Astrocyte of the cerebellum (primary cell): Measurements from ENCODE around the gene PDGFRB.

Experiments
- DNase-seq: peaks from one replicate; pipeline ENCODE4 v3.0.0-alpha.2; 2011; ENCODE audit warnings: low read depth
- H3K4me3 ChIP-seq: 2 replicates; pipeline ENCODE4 v1.5.1; 2011; ENCODE audit warnings: mild to moderate bottlenecking, low read depth, low read length, moderate library complexity
- in situ Hi-C: cut with HindIII; loops from 2 replicates; pipeline ENCODE4 v1.10.0; 2017; ENCODE audit warnings: low sequenced_read_pairs
- TF ChIP-seq, protein P1 (sequence below): IDR thresholded peaks from 2 replicates; pipeline ENCODE4 v1.5.1; 2012; ENCODE audit warnings: low read length, low read depth, moderate library complexity, mild to moderate bottlenecking; ENCODE audit errors: missing control alignments

PDGFRB gene

DNA sequence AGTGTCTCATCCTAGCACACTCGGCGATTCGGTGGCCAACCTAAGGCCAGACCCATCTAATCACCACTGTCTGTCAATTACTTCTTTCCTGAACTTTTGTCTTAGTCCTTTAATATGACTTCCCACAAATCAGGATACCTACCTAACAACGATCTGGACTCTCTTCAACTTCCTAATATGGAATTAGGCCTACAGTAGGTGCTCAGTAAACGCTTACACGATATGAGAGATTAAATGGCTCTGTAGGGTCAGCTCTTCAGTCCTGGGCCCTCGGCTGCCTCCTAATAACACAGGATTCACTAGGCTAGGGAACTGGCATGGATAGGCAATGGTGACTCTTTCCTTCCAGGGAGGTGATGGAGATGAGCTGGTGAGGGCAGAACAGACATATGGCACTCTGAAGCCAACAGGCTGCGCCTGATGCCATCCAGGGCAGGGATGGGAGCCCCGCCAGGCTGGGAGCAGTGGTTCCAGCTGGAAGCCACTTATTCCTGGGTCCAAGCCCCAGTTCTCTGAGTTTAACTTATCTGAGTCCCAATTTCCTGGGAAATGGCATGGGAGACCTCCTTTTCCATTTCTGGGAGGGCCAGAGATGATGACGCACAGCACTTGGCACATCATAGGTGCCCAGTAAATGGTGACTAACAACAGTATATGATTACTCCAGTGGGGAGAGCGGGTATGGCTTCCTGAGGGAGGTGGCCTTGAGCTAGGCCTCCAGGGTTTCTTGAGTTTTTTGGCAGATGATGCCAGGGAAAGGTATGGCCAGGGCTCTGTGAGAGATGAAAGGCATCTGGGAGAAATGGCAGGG, 7.3 kb downstream of the PDGFRB start:
- TF ChIP-seq, protein P1, sequence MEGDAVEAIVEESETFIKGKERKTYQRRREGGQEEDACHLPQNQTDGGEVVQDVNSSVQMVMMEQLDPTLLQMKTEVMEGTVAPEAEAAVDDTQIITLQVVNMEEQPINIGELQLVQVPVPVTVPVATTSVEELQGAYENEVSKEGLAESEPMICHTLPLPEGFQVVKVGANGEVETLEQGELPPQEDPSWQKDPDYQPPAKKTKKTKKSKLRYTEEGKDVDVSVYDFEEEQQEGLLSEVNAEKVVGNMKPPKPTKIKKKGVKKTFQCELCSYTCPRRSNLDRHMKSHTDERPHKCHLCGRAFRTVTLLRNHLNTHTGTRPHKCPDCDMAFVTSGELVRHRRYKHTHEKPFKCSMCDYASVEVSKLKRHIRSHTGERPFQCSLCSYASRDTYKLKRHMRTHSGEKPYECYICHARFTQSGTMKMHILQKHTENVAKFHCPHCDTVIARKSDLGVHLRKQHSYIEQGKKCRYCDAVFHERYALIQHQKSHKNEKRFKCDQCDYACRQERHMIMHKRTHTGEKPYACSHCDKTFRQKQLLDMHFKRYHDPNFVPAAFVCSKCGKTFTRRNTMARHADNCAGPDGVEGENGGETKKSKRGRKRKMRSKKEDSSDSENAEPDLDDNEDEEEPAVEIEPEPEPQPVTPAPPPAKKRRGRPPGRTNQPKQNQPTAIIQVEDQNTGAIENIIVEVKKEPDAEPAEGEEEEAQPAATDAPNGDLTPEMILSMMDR: no peak
- H3K4me3 ChIP-seq: no peak overlapping the region
- no peak for DNase-seq
- in situ Hi-C loops: no loop called here

DNA sequence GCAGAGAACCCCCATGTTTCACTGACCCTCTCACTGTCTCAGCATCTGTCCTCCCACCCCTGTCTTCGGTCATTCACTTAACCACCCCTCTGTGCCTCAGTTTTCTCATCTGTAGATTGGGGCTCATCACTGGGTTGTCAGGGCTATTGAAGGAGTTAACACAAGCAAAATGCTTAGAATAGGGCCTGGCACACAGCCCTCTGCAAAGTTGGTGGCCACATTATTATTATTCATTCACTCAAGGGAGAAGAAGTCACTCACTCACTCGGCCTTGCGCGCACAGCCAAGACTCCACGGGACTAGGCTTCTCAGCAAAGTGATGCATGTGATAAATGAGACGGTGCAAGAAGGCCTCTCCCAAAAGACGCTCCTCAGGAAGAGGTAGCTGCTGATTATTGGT, 8.0 kb downstream of the PDGFRB start:
- DNase-seq: no peak
- H3K4me3 ChIP-seq: no peak overlapping the region
- in situ Hi-C loops: no loop called here

DNA sequence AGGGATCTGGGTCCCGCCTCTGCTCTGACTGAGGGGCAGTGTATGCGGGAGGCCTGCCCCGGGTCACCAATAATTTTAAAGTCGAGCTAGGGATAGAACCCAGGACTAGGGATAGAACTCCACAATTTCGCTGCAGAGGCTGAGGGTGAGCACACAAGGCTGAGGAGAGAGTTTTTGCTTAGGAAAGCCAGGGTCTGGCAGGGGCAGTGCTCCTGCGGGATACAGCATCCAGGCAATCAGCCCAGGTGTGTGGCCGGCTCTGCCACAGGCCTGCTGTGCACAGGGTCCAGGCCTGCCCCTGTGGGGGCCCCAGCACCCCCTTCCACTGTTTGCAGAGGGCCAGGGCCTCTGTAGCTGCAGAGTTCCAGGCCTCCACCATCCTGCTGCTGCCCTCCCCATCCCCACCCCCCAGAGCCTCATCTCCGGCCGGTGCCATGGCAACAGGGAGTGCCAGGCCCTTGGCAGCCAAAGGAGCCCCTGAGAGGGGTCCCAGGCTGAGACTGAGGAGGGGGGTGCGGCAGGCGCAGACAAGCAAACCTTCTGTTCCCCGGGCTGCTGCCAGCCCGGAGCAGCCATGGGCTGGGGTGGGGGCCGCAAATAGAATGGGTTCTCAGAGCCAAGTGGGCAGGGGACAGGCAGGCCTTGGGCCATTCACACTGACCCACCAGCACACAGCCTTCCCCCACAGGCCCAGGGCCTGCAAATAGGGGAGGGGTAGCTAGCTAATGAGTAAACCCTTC, 8.6 kb downstream of the PDGFRB start:
- no peak overlapping the region for H3K4me3 ChIP-seq
- in situ Hi-C loops: no loop called here
- no peak for DNase-seq
- TF ChIP-seq, protein P1: no peak

More for the DNA sequence above, 8.0 kb downstream of the PDGFRB start:
- TF ChIP-seq, protein P1: no peak

DNA sequence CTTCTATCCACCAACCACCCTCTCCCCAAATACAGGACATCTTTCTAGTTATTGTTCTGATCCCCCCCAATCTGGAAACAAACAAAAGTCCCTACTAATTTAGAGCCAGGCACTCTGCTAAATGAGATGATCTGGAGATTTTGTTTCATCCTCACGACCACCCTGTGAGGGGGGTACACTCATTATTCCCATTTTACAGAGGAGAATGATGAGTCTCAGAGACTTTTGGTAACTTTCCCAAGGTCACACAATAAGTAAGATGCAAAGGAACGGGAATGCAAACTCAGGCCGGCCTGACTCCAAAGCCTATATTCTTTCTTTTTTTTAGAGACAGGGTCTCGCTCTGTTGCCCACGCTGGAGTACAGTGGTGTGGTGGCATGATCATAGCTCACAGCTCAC, 9.4 kb downstream of the PDGFRB start:
- TF ChIP-seq, protein P1: no peak
- in situ Hi-C loops: no loop called here
- H3K4me3 ChIP-seq: no peak overlapping the region
- DNase-seq: no peak

DNA sequence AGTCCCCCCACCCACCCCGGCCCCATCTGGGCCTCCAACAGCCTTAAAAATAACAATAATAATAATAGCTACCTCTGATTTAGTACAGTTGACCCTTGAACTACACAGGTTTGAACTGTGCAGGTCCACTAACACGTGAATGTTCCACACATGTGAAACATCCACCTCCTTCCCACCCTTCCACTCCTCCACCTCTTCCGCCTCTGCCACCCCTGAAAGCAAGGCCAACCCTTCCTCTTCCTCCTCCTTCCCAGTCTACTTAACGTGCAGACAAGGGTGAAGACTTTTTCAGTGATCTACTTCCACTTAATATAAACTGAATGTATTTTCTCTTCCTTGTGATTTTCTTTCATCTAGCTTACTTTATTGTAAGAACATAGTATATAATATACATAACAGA, 10.8 kb downstream of the PDGFRB start:
- H3K4me3 ChIP-seq: no peak overlapping the region
- DNase-seq: no peak
- in situ Hi-C loops: no loop called here
- TF ChIP-seq, protein P1: no peak

DNA sequence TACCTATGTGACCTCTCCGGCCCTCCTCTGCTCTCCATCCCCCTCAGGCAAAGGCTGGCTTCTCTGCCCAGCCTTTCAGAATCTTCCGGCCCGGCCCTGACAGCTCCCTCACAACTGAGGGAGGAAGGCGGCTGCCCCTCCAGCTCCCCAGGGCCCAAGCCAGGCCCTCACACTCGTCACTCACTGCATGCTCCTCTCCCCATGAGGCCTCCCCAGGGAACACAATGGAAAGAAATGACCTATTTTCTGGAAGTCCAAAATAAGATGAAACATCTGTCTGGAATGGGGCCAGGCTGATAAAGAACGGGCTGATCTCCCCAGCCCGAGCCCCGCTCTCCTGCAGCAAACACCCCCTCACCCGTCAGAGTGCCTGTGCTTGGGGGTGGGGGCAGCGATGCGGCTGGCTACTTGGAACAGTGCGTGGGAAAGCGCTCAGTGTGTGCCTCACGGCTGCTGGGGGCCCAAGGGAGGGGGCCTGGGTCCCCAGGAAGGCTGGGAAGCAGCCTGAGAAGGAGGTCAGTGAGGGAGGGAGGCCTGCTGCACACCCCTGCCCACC, 11.3 kb downstream of the PDGFRB start:
- DNase-seq: no peak
- in situ Hi-C loops: no loop called here
- TF ChIP-seq, protein P1: no peak
- no peak overlapping the region for H3K4me3 ChIP-seq
